ENCODE measurements around the gene TCOF1. TPM values are rescaled to one million over a fixed set of nuclear protein-coding genes. Genes with fewer than 3 reads are reported as not detected.

TCOF1 gene
- total and polyA plus RNA-seq, 2 donors (not counting 3 experiments of a cell fraction or from before 2014, with no cell fraction given) = 11.2 to 52.0 TPM

DNA sequence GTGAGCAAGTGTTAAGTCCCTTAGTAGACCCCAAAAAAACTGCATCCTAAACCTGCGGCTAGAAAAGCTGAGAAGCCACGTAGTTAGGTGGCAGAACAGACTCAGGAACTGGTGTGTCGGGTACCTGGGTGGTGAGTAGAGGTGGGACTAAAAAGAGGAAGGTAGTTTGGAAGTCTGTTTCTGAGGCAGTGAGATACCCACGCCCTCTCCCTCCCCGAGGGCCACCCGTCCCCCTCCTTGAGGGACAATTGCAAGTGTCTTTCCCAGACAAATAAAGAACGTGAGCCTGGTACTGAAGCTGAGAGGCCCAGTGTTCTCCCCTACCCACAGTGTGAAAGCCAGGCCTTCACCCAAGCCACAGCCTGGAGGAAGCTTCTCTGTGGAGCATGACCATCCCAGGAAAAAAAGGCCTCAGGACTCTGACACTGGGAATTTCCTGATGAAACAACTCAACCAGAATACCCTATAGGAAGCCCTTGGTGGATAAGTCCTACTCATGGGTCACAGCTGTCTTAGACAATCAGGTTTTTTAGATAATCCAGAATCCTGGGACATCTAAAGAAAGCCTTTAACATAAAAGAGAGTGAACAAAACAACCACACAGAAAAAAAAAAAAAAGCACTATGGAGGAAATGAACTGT is 62.3 kb downstream of the TCOF1 start:
- Histone ChIP-seq H3K4me1 (ENCODE audit: control insufficient read depth, extremely low read depth, insufficient read depth, low read length) (no peaks in the 10 kb centered on the region), H3K27ac (ENCODE audit: insufficient read depth, low read depth, low read length) (no peak overlapping the region), H3K9me3 (replicated peaks; ENCODE audit: control insufficient read depth, insufficient read depth, low read length) (no peaks in the 10 kb centered on the region), H4K20me1 (replicated peaks; ENCODE audit: control insufficient read depth, extremely low read depth, insufficient read depth, low read length) (no peaks in the 10 kb centered on the region), H3K4me3 (replicated peaks in 1 of 3; ENCODE audit: insufficient read depth in 1 of 3, low read depth in 1 of 3, low read length in 3 of 3) (no peak overlapping the region), H3K9ac (replicated peaks; ENCODE audit: extremely low read depth, insufficient read depth, low read length) (no peak overlapping the region), H3K27me3 (ENCODE audit: control insufficient read depth in 2 of 2, insufficient read depth in 2 of 2, low read length in 2 of 2) (peaks cover 0 to 2% of the 10 kb centered on the region in 2 experiments), H3K4me2 (ENCODE audit: insufficient read depth, low read length) (no peak overlapping the region), H3K9me1 (replicated peaks; ENCODE audit: control insufficient read depth, extremely low read depth, insufficient read depth, low read length) (no peaks in the 10 kb centered on the region), H3K79me2 (ENCODE audit: control insufficient read depth, insufficient read depth, low read length) (no peaks in the 10 kb centered on the region), H2AFZ (ENCODE audit: low read depth, low read length) (no peak overlapping the region), H3K36me3 (ENCODE audit: control insufficient read depth in 2 of 2, extremely low read depth in 1 of 2, insufficient read depth in 2 of 2, low read length in 2 of 2) (no peaks in the 10 kb centered on the region)
- FAIRE-seq (no peak), DNase-seq (ENCODE audit: low read depth, low spot score) (no peak)
- dilution Hi-C loops (cut with MboI; ENCODE audit: extremely low pct_ligation_motif_present, low sequenced_read_pairs) = no loop called here
- no TSS peak for BruUV-seq (replicated peaks)
- CTCF ChIA-PET = no interaction called here
- intact Hi-C loops (cut with micrococcal nuclease) = no loop called here
- POLR2A ChIA-PET = interaction anchor here (0.6 kb wide), 1 partner anchor 149 kb away, joined by 4 read pairs; no protein-coding TSS in a partner anchor
- TF ChIP-seq, protein P1, sequence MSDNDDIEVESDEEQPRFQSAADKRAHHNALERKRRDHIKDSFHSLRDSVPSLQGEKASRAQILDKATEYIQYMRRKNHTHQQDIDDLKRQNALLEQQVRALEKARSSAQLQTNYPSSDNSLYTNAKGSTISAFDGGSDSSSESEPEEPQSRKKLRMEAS (IDR thresholded peaks at IDR 0.05; ENCODE audit: insufficient read depth, insufficient read length) = no peak
- no peak for TF ChIP-seq JUN (IDR thresholded peaks at IDR 0.05; ENCODE audit: borderline replicate concordance, insufficient read depth, insufficient read length, low read depth)
- TF ChIP-seq EZH2 (IDR thresholded peaks at IDR 0.05; ENCODE audit: borderline replicate concordance, low read depth, low read length, severe bottlenecking) = no peak
- no peak for TF ChIP-seq POLR2AphosphoS5 (IDR thresholded peaks at IDR 0.05; ENCODE audit: insufficient read depth, low read depth, low read length)
- TF ChIP-seq, protein P2, sequence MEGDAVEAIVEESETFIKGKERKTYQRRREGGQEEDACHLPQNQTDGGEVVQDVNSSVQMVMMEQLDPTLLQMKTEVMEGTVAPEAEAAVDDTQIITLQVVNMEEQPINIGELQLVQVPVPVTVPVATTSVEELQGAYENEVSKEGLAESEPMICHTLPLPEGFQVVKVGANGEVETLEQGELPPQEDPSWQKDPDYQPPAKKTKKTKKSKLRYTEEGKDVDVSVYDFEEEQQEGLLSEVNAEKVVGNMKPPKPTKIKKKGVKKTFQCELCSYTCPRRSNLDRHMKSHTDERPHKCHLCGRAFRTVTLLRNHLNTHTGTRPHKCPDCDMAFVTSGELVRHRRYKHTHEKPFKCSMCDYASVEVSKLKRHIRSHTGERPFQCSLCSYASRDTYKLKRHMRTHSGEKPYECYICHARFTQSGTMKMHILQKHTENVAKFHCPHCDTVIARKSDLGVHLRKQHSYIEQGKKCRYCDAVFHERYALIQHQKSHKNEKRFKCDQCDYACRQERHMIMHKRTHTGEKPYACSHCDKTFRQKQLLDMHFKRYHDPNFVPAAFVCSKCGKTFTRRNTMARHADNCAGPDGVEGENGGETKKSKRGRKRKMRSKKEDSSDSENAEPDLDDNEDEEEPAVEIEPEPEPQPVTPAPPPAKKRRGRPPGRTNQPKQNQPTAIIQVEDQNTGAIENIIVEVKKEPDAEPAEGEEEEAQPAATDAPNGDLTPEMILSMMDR (IDR thresholded peaks at IDR 0.05; ENCODE audit: extremely low read depth in 1 of 2, insufficient read depth in 1 of 2, low read depth in 1 of 2, low read length in 2 of 2) = no peak
- no peak for TF ChIP-seq FOS (IDR thresholded peaks at IDR 0.05; ENCODE audit: borderline replicate concordance, insufficient read depth, low read length)
- TF ChIP-seq POLR2A (IDR thresholded peaks at IDR 0.05; ENCODE audit: low read depth, low read length) = no peak

Measured in endothelial cell of umbilical vein (primary cell).